SK-N-SH treated with all-trans-retinoic acid at 6 μM for 48 hours (cell line): ENCODE measurements around the gene KYAT1.

ENCODE experiments used
- ATAC-seq: fragments of 200-7000 bp; cut with Tn5 transposase; 3 replicates; pipeline ENCODE4 v1.9.1; 2020; ENCODE audit warnings: mild to moderate bottlenecking, moderate library complexity
- ARNTL ChIP-seq: fragments of 450-650 bp; formaldehyde crosslinking; IDR thresholded peaks from 2 replicates; pipeline ENCODE4 v1.5.0; 2020; ENCODE audit warnings: low read depth, mild to moderate bottlenecking, moderate library complexity, borderline replicate concordance
- BACH2 ChIP-seq: fragments of 250-450 bp; sonication (Bioruptor Pico); IDR thresholded peaks from 2 replicates; pipeline ENCODE4 v1.9.0; 2021; ENCODE audit warnings: mild to moderate bottlenecking, borderline replicate concordance
- CSDC2 ChIP-seq: fragments of 250-450 bp; sonication (Bioruptor Pico); IDR thresholded peaks from 2 replicates; pipeline ENCODE4 v1.5.0; 2020; ENCODE audit warnings: mild to moderate bottlenecking, moderate library complexity
- ESRRG ChIP-seq: fragments of 250-450 bp; sonication (Bioruptor Pico); IDR thresholded peaks from 2 replicates; pipeline ENCODE4 v1.6.1; 2021; ENCODE audit warnings: mild to moderate bottlenecking
- GLIS3 ChIP-seq: fragments of 250-450 bp; sonication (Bioruptor Pico); IDR thresholded peaks from 2 replicates; pipeline ENCODE4 v1.5.0; 2020; ENCODE audit warnings: mild to moderate bottlenecking, moderate library complexity
- ISL1 ChIP-seq: fragments of 250-450 bp; sonication (Bioruptor Pico); IDR thresholded peaks from 2 replicates; pipeline ENCODE4 v2.1.2; 2022; ENCODE audit warnings: mild to moderate bottlenecking, moderate library complexity
- OSR1 ChIP-seq: fragments of 250-450 bp; sonication (Bioruptor Pico); IDR thresholded peaks from 2 replicates; pipeline ENCODE4 v1.8.0; 2022; ENCODE audit warnings: moderate library complexity, mild to moderate bottlenecking, inconsistent platforms
- PPARA ChIP-seq: fragments of 250-450 bp; sonication (Bioruptor Pico); IDR thresholded peaks from 2 replicates; pipeline ENCODE4 v1.5.0; 2020; ENCODE audit warnings: mild to moderate bottlenecking, borderline replicate concordance
- RARB ChIP-seq: fragments of 250-450 bp; sonication (Bioruptor Pico); IDR thresholded peaks from 2 replicates; pipeline ENCODE4 v1.8.0; 2021; ENCODE audit warnings: mild to moderate bottlenecking, moderate library complexity
- SNAI2 ChIP-seq: fragments of 250-450 bp; sonication (Bioruptor Pico); IDR thresholded peaks from 2 replicates; pipeline ENCODE4 v1.5.0; 2020; ENCODE audit warnings: mild to moderate bottlenecking, moderate library complexity
- TCF4 ChIP-seq: fragments of 250-450 bp; sonication (Bioruptor Pico); IDR thresholded peaks from 2 replicates; pipeline ENCODE4 v1.8.0; 2021; ENCODE audit warnings: mild to moderate bottlenecking, moderate library complexity, borderline replicate concordance
- TOX ChIP-seq: fragments of 250-450 bp; sonication (Bioruptor Pico); IDR thresholded peaks from 2 replicates; pipeline ENCODE4 v1.8.0; 2021; ENCODE audit warnings: mild to moderate bottlenecking, moderate library complexity, borderline replicate concordance
- ZC3H10 ChIP-seq: fragments of 250-450 bp; sonication (Bioruptor Pico); IDR thresholded peaks from 2 replicates; pipeline ENCODE4 v1.5.1; 2021; ENCODE audit warnings: mild to moderate bottlenecking, moderate library complexity
- ZFP3 ChIP-seq: fragments of 250-450 bp; sonication (Bioruptor Pico); IDR thresholded peaks from 2 replicates; pipeline ENCODE4 v1.5.0; 2020; ENCODE audit warnings: mild to moderate bottlenecking, moderate library complexity
- ZNF70 ChIP-seq: fragments of 450-650 bp; formaldehyde crosslinking; IDR thresholded peaks from 2 replicates; pipeline ENCODE4 v1.5.0; 2020; ENCODE audit warnings: mild to moderate bottlenecking, moderate library complexity
- TF ChIP-seq, protein P1 (sequence below): fragments of 250-450 bp; sonication (Bioruptor Pico); IDR thresholded peaks from 2 replicates; pipeline ENCODE4 v1.8.0; 2021; ENCODE audit warnings: low read depth, mild to moderate bottlenecking, moderate library complexity, borderline replicate concordance
- TF ChIP-seq, protein P2 (sequence below): fragments of 250-450 bp; sonication (Bioruptor Pico); IDR thresholded peaks from 2 replicates; pipeline ENCODE4 v1.5.0; 2020; ENCODE audit warnings: mild to moderate bottlenecking, moderate library complexity
- TF ChIP-seq, protein P3 (sequence below): fragments of 250-450 bp; sonication (Bioruptor Pico); IDR thresholded peaks from 2 replicates; pipeline ENCODE4 v1.8.0; 2020; ENCODE audit warnings: mild to moderate bottlenecking, moderate library complexity, borderline replicate concordance
- TF ChIP-seq, protein P4 (sequence below): fragments of 250-450 bp; sonication (Bioruptor Pico); IDR thresholded peaks from 2 replicates; pipeline ENCODE4 v1.5.1; 2020; ENCODE audit warnings: low read depth, mild to moderate bottlenecking, moderate library complexity
- TF ChIP-seq, protein P5 (sequence below): fragments of 250-450 bp; sonication (Bioruptor Pico); IDR thresholded peaks from 2 replicates; pipeline ENCODE4 v1.5.1; 2021; ENCODE audit warnings: mild to moderate bottlenecking, moderate library complexity

The KYAT1 gene

DNA sequence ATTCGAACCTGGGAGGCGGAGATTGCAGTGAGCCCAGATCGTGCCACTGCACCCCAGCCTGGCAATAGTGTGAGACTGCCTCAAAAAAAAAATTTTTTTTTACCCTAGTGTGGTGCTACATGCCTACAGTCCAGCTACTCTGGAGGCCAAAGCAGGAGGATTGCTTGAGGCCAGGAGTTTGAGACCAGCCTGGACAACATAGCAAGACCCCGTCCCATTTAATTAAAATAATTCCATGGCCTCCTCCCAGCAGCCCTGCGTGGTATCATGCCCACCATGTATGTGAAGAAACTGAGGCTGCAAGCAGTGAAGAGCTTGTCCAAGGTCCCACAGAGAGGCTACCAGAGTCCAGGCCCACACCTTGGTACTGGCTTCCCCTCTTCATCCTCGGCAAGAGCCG, 19.6 kb upstream of the KYAT1 start:
- ATAC-seq, result no peak
- no peak for TF ChIP-seq ZFP3
- no peak for TF ChIP-seq ESRRG (CRISPR knock-in tag)

DNA sequence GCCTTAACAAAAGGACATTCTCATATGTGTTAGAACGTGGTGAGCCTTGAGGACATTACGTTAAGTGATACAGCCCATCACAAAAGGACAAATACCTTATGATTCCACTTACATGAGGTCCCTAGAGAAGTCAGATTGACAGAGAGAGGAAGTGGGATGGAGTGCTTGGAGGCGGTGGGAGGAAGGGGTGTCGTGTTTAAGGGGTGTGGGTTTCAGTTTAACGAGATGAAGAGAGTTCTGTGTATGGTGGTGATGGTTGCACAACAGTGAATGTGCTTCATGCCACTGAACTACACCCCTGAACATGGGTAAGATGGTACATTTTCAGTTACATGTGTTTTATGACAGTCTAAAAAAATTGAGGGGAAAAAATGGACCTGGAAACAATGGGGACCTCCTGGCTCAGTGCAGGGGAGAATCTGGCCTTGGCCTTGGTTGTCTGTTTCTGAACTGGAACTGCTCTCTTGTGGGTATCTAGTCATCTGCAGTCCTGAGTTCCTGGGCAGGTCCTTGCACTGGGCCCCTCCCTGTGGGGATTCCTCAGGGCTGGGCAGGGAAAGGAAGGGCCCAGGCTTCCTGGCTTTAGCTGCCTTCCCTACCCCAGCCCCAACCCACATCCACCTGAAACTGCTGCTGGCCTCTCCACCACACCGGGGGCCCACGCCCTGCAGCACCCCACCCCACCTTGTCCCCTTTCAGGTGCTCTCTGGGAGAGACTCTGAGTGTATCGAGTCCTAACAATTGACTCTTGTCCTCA, 18.0 kb upstream of the KYAT1 start:
- ATAC-seq, result peak; percentile 54
- TF ChIP-seq, protein P1, sequence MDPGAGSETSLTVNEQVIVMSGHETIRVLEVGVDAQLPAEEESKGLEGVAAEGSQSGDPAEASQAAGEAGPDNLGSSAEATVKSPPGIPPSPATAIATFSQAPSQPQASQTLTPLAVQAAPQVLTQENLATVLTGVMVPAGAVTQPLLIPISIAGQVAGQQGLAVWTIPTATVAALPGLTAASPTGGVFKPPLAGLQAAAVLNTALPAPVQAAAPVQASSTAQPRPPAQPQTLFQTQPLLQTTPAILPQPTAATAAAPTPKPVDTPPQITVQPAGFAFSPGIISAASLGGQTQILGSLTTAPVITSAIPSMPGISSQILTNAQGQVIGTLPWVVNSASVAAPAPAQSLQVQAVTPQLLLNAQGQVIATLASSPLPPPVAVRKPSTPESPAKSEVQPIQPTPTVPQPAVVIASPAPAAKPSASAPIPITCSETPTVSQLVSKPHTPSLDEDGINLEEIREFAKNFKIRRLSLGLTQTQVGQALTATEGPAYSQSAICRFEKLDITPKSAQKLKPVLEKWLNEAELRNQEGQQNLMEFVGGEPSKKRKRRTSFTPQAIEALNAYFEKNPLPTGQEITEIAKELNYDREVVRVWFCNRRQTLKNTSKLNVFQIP (CRISPR knock-in tag), result no peak
- TF ChIP-seq, protein P2, sequence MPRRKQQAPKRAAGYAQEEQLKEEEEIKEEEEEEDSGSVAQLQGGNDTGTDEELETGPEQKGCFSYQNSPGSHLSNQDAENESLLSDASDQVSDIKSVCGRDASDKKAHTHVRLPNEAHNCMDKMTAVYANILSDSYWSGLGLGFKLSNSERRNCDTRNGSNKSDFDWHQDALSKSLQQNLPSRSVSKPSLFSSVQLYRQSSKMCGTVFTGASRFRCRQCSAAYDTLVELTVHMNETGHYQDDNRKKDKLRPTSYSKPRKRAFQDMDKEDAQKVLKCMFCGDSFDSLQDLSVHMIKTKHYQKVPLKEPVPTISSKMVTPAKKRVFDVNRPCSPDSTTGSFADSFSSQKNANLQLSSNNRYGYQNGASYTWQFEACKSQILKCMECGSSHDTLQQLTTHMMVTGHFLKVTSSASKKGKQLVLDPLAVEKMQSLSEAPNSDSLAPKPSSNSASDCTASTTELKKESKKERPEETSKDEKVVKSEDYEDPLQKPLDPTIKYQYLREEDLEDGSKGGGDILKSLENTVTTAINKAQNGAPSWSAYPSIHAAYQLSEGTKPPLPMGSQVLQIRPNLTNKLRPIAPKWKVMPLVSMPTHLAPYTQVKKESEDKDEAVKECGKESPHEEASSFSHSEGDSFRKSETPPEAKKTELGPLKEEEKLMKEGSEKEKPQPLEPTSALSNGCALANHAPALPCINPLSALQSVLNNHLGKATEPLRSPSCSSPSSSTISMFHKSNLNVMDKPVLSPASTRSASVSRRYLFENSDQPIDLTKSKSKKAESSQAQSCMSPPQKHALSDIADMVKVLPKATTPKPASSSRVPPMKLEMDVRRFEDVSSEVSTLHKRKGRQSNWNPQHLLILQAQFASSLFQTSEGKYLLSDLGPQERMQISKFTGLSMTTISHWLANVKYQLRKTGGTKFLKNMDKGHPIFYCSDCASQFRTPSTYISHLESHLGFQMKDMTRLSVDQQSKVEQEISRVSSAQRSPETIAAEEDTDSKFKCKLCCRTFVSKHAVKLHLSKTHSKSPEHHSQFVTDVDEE (CRISPR knock-in tag), result no peak
- TF ChIP-seq ISL1 (CRISPR knock-in tag) (no peak), PPARA (CRISPR knock-in tag) (no peak)

DNA sequence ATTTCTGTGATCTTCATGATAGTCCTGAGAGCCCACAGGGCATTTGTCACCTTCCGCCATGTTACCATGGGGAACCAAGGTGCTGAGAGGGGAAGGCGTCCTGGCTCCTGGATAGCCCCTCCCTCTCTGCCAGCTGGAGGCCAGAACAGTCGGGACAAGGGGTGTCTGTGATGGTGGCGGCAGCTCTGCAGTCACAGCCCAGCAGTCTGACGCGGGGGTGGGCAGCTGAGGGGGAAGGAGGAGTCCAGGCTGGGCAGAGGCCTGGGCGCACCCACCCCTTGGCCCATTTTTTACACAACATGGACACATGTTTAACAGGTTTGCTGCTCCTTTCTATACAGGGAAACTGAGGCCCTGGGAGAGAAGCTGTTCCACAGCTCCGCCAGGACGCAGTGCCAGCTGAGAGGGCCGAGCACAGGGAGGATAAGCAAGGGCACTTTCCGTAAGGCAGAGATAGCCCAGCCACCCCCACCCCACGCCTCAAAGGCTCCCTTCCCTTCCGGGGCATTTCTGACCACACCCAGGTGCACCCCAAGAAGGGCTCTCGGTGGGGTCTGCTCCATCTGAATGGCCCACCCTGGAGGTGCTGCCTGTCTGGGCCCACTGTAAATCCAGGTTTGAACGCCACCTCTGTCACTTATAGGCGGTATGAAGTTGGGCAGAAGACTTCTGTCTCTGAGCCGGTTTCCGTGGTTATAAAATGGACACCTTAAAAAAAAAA, 17.3 kb upstream of the KYAT1 start:
- no peak for ATAC-seq
- TF ChIP-seq TOX (CRISPR knock-in tag) (no peak), PPARA (CRISPR knock-in tag) (no peak), ESRRG (CRISPR knock-in tag) (no peak), SNAI2 (no peak), ISL1 (CRISPR knock-in tag) (no peak), TCF4 (CRISPR knock-in tag) (no peak), CSDC2 (CRISPR knock-in tag) (no peak), RARB (CRISPR knock-in tag) (no peak), BACH2 (CRISPR knock-in tag) (no peak), GLIS3 (CRISPR knock-in tag) (no peak), ZNF70 (CRISPR knock-in tag) (no peak), ZC3H10 (CRISPR knock-in tag) (no peak), ARNTL (CRISPR knock-in tag) (no peak), OSR1 (CRISPR knock-in tag) (no peak)
- TF ChIP-seq, protein P1 (CRISPR knock-in tag), result no peak
- TF ChIP-seq, protein P3, sequence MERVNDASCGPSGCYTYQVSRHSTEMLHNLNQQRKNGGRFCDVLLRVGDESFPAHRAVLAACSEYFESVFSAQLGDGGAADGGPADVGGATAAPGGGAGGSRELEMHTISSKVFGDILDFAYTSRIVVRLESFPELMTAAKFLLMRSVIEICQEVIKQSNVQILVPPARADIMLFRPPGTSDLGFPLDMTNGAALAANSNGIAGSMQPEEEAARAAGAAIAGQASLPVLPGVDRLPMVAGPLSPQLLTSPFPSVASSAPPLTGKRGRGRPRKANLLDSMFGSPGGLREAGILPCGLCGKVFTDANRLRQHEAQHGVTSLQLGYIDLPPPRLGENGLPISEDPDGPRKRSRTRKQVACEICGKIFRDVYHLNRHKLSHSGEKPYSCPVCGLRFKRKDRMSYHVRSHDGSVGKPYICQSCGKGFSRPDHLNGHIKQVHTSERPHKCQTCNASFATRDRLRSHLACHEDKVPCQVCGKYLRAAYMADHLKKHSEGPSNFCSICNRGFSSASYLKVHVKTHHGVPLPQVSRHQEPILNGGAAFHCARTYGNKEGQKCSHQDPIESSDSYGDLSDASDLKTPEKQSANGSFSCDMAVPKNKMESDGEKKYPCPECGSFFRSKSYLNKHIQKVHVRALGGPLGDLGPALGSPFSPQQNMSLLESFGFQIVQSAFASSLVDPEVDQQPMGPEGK, result no peak
- TF ChIP-seq, protein P4, sequence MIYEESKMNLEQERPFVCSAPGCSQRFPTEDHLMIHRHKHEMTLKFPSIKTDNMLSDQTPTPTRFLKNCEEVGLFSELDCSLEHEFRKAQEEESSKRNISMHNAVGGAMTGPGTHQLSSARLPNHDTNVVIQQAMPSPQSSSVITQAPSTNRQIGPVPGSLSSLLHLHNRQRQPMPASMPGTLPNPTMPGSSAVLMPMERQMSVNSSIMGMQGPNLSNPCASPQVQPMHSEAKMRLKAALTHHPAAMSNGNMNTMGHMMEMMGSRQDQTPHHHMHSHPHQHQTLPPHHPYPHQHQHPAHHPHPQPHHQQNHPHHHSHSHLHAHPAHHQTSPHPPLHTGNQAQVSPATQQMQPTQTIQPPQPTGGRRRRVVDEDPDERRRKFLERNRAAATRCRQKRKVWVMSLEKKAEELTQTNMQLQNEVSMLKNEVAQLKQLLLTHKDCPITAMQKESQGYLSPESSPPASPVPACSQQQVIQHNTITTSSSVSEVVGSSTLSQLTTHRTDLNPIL (CRISPR knock-in tag), result no peak
- TF ChIP-seq, protein P2 (CRISPR knock-in tag), result no peak
- TF ChIP-seq, protein P5, sequence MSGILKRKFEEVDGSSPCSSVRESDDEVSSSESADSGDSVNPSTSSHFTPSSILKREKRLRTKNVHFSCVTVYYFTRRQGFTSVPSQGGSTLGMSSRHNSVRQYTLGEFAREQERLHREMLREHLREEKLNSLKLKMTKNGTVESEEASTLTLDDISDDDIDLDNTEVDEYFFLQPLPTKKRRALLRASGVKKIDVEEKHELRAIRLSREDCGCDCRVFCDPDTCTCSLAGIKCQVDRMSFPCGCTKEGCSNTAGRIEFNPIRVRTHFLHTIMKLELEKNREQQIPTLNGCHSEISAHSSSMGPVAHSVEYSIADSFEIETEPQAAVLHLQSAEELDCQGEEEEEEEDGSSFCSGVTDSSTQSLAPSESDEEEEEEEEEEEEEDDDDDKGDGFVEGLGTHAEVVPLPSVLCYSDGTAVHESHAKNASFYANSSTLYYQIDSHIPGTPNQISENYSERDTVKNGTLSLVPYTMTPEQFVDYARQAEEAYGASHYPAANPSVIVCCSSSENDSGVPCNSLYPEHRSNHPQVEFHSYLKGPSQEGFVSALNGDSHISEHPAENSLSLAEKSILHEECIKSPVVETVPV, result no peak
- TF ChIP-seq, all 23 proteins: peak for 0
